Common myeloid progenitor, CD34-positive (primary cell): Measurements from ENCODE around the gene BRCA1.

Experiments
- CTCF ChIA-PET: fragments of 350-600 bp; sonication (Branson Sonifier 250); formaldehyde crosslinking; loops from one replicate; lab custom pipeline; 2021; ENCODE audit warnings: antibody characterized with exemption; lab: Charles Lee
- POLR2A ChIA-PET: fragments of 350-600 bp; sonication (Branson Sonifier 250); formaldehyde crosslinking; loops from one replicate; lab custom pipeline; 2021; ENCODE audit warnings: antibody characterized with exemption; lab: Charles Lee
- DNase-seq, 3 donors: peaks; one replicate each; pipeline versions ENCODE4 v3.0.0 to v3.0.0-alpha.2; 2013
- H3K27ac ChIP-seq, 2 experiments: 1 replicate in 1 of 2; 2 replicates in 1 of 2; pipeline ENCODE4 v1.7.0; 2013; ENCODE audit warnings: inconsistent platforms in 2 of 2, low read length in 2 of 2, mild to moderate bottlenecking in 2 of 2, low read depth in 1 of 2, moderate library complexity in 1 of 2; ENCODE audit not compliant: severe bottlenecking in 2 of 2, insufficient read depth in 1 of 2, poor library complexity in 1 of 2
- H3K27me3 ChIP-seq, 5 experiments: replicated peaks in 2 of 5; 1 replicate in 3 of 5; 2 replicates in 2 of 5; pipeline versions ENCODE4 v1.6.1 to v1.7.0; 2013; ENCODE audit warnings: low read length in 4 of 5, mild to moderate bottlenecking in 2 of 5, moderate library complexity in 2 of 5, inconsistent platforms in 1 of 5; ENCODE audit not compliant: insufficient read depth in 5 of 5, control insufficient read depth in 4 of 5
- H3K36me3 ChIP-seq, 4 experiments: 1 replicate in 2 of 4; 2 replicates in 2 of 4; pipeline versions ENCODE4 v1.6.1 to v1.7.0; 2013; ENCODE audit warnings: low read length in 3 of 4, control low read depth in 1 of 4, mild to moderate bottlenecking in 1 of 4; ENCODE audit not compliant: control insufficient read depth in 4 of 4, insufficient read depth in 4 of 4
- H3K4me1 ChIP-seq, 4 experiments: 1 replicate in 3 of 4; 2 replicates in 1 of 4; pipeline versions ENCODE4 v1.6.1 to v1.7.1; 2013; ENCODE audit warnings: low read length in 3 of 4, mild to moderate bottlenecking in 3 of 4, control low read depth in 1 of 4, inconsistent platforms in 1 of 4, moderate library complexity in 1 of 4; ENCODE audit not compliant: control insufficient read depth in 4 of 4, insufficient read depth in 4 of 4; ENCODE audit errors: control extremely low read depth in 1 of 4
- H3K4me3 ChIP-seq, 7 experiments: 1 replicate in 4 of 7; 2 replicates in 3 of 7; pipeline versions ENCODE4 v1.5.1 to v1.7.0; 2013; ENCODE audit warnings: mild to moderate bottlenecking in 7 of 7, low read length in 6 of 7, moderate library complexity in 6 of 7, inconsistent platforms in 2 of 7, low read depth in 2 of 7, control low read depth in 1 of 7; ENCODE audit not compliant: insufficient read depth in 4 of 7, control insufficient read depth in 1 of 7; ENCODE audit errors: extremely low read depth in 1 of 7
- H3K9me3 ChIP-seq, 5 experiments: 1 replicate in 4 of 5; 2 replicates in 1 of 5; pipeline versions ENCODE4 v1.6.1 to v1.7.1; 2013; ENCODE audit warnings: low read length in 4 of 5, mild to moderate bottlenecking in 2 of 5, inconsistent platforms in 1 of 5, low read depth in 1 of 5, moderate library complexity in 1 of 5; ENCODE audit not compliant: control insufficient read depth in 4 of 5, insufficient read depth in 2 of 5; ENCODE audit errors: control extremely low read depth in 1 of 5
- WGBS: methylation state at CpG from one replicate; pipeline ENCODE4 v1.1.5; 2013; ENCODE audit not compliant: insufficient coverage; 5-methylcytosine and 5-hydroxymethylcytosine counted together

Gene BRCA1

DNA sequence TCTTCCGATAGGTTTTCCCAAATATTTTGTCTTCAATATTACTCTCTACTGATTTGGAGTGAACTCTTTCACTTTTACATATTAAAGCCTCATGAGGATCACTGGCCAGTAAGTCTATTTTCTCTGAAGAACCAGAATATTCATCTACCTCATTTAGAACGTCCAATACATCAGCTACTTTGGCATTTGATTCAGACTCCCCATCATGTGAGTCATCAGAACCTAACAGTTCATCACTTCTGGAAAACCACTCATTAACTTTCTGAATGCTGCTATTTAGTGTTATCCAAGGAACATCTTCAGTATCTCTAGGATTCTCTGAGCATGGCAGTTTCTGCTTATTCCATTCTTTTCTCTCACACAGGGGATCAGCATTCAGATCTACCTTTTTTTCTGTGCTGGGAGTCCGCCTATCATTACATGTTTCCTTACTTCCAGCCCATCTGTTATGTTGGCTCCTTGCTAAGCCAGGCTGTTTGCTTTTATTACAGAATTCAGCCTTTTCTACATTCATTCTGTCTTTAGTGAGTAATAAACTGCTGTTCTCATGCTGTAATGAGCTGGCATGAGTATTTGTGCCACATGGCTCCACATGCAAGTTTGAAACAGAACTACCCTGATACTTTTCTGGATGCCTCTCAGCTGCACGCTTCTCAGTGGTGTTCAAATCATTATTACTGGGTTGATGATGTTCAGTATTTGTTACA is 30.9 kb downstream of the BRCA1 start:
- peaks cover 12 to 75% (median 27%) of the 10 kb centered on the region in 4 experiments for H3K36me3 ChIP-seq
- no peak for DNase-seq
- H3K4me1 ChIP-seq: no peaks in the 10 kb centered on the region
- ChIA-PET CTCF (no interaction called here), POLR2A (no interaction called here)
- no peak overlapping the region for H3K4me3 ChIP-seq
- H3K27ac ChIP-seq: no peak overlapping the region
- WGBS: 100% methylated on average over 2 of the region's 4 CpGs
- no peaks in the 10 kb centered on the region for H3K9me3 ChIP-seq
- no peaks in the 10 kb centered on the region for H3K27me3 ChIP-seq

DNA sequence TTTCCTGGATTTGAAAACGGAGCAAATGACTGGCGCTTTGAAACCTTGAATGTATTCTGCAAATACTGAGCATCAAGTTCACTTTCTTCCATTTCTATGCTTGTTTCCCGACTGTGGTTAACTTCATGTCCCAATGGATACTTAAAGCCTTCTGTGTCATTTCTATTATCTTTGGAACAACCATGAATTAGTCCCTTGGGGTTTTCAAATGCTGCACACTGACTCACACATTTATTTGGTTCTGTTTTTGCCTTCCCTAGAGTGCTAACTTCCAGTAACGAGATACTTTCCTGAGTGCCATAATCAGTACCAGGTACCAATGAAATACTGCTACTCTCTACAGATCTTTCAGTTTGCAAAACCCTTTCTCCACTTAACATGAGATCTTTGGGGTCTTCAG is 32.3 kb downstream of the BRCA1 start:
- WGBS: 71% methylated on average over 4 of the region's 4 CpGs
- no peak for DNase-seq
- H3K27ac ChIP-seq: no peak overlapping the region
- ChIA-PET CTCF (no interaction called here), POLR2A (no interaction called here)
- H3K36me3 ChIP-seq: peaks cover 10 to 80% (median 27%) of the 10 kb centered on the region in 4 experiments
- no peak overlapping the region for H3K4me3 ChIP-seq
- H3K27me3 ChIP-seq: no peaks in the 10 kb centered on the region
- no peaks in the 10 kb centered on the region for H3K4me1 ChIP-seq
- no peaks in the 10 kb centered on the region for H3K9me3 ChIP-seq

DNA sequence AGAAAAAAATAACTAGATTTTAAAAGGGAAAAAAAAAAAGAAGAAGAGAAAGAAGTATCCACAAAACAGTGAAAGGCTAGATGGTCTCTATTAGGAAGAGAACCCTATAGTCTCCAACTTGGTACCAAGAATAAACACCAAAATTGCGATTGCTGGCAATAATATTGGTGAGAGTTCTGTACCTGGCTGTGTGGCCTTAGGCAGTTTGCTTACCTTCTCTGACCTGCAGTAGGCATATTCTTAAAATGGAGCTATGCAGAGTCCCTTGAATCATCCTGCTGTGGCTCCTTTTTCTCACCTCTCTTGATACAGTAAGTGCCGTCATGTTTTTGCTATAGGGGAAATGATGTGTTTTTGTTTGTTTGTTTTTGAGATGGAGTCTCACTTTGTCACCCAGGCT is 35.1 kb downstream of the BRCA1 start:
- CTCF ChIA-PET: no interaction called here
- DNase-seq: no peak
- H3K4me3 ChIP-seq: no peak overlapping the region
- no peak overlapping the region for H3K27ac ChIP-seq
- H3K9me3 ChIP-seq: no peaks in the 10 kb centered on the region
- peaks cover 9 to 74% (median 24%) of the 10 kb centered on the region in 4 experiments for H3K36me3 ChIP-seq
- POLR2A ChIA-PET: no interaction called here
- no peaks in the 10 kb centered on the region for H3K4me1 ChIP-seq
- WGBS: no CpG with 5 or more reads among the region's 2 CpGs
- H3K27me3 ChIP-seq: no peaks in the 10 kb centered on the region

DNA sequence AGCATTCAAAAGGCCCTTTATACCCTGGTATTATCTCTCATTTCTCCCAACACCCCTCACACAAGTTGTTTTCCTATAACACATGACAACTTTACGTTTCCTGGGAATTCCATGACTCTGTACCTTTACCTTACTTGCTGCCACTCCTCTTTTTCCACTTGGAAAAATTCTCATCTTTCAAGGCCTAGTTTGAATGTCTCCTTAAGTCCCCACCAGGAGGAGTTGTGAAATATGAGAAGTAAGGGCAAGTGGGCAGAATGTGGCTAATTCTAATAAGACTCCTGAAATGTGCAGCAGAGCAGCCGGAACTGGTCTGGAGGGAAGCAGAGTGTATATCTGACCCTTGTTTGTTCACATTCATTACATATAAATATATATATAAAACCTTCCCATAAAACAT is 39.7 kb downstream of the BRCA1 start:
- Histone ChIP-seq H3K27me3 (no peaks in the 10 kb centered on the region), H3K4me1 (no peaks in the 10 kb centered on the region), H3K27ac (no peak overlapping the region), H3K36me3 (peaks cover 2 to 59% (median 14%) of the 10 kb centered on the region in 4 experiments), H3K4me3 (no peak overlapping the region), H3K9me3 (no peaks in the 10 kb centered on the region)
- POLR2A ChIA-PET: no interaction called here
- CTCF ChIA-PET: interaction anchor here (0.9 kb wide), 1 partner anchor 29 kb away, joined by 3 read pairs; no protein-coding TSS in a partner anchor
- WGBS: 100% methylated on average over 1 of the region's 2 CpGs
- DNase-seq: peak; percentile 3 to 7 (median 4)

DNA sequence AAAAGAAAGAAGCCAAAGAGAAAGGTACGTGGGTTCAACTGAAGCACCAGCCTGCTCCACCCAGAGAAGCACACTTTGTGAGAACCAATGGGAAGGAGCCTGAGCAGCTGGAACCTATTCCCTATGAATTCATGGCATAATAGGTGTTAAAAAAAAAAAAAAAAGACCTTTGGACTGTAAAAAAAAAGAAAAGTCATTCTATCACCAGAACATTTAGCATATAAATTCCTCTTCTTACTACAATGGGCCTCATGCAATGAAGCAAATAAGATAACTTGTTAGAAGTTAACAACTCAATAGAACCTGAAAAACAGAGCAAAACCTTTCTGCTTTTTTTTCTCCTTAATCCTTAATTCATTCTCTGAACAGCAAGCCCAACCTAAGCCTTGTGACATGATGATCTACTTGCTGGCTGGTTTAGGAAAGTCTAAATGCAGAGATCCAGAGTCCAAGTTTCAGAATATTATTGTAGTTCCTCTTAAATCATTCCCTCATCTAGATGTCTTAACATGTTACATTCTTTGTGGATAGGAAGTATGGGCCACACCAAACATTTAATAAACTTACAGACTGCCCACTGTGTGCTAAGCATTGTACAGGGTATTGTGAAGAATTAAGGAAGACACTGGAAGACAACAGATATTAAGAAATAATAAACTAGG is 45.4 kb downstream of the BRCA1 start:
- no CpG with 5 or more reads among the region's 1 CpG for WGBS
- Histone ChIP-seq H3K36me3 (peaks cover 3 to 35% (median 19%) of the 10 kb centered on the region in 4 experiments), H3K27ac (no peak overlapping the region), H3K4me3 (no peak overlapping the region), H3K27me3 (no peaks in the 10 kb centered on the region), H3K4me1 (no peaks in the 10 kb centered on the region), H3K9me3 (no peaks in the 10 kb centered on the region)
- POLR2A ChIA-PET: no interaction called here
- CTCF ChIA-PET: interaction anchor here (1.3 kb wide), 1 partner anchor 9 kb away, joined by 3 read pairs; no protein-coding TSS in a partner anchor
- no peak for DNase-seq

DNA sequence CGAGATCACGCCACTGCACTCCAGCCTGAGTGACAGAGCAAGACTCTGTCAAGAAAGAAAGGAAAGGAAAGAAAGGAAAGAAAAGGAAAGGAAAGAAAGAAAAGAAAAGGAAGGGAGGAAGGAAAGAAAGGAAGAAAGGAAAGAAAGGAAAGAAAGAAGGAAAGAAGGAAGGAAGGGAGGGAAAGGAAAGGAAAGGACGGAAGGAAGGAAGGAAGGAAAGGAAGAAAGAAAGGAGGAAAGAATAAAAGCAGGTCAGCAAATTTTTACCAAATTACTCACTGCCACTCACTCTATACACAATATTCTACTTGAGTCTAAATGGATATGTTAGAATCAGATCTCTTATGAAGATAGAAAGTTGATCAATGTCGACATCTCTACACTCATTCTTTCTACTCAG is 50.3 kb downstream of the BRCA1 start:
- Histone ChIP-seq H3K9me3 (no peaks in the 10 kb centered on the region), H3K36me3 (peaks cover 8 to 32% (median 22%) of the 10 kb centered on the region in 4 experiments), H3K27ac (peak overlapping the region in 1 of 2 experiments; percentile 1), H3K4me1 (no peaks in the 10 kb centered on the region), H3K27me3 (no peaks in the 10 kb centered on the region), H3K4me3 (no peak overlapping the region)
- ChIA-PET CTCF (interaction anchor here (1.1 kb wide), 1 partner anchor 32 kb away, joined by 4 read pairs; no protein-coding TSS in a partner anchor), POLR2A (interaction anchor here (0.6 kb wide), 1 partner anchor 15 kb away, joined by 3 read pairs; no protein-coding TSS in a partner anchor)
- WGBS: 100% methylated on average over 2 of the region's 4 CpGs
- no peak for DNase-seq

DNA sequence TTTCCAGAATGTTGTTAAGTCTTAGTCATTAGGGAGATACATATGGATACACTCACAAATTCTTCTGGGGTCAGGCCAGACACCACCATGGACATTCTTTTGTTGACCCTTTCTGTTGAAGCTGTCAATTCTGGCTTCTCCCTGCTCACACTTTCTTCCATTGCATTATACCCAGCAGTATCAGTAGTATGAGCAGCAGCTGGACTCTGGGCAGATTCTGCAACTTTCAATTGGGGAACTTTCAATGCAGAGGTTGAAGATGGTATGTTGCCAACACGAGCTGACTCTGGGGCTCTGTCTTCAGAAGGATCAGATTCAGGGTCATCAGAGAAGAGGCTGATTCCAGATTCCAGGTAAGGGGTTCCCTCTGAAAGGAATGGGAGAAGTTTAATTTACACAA is 54.3 kb downstream of the BRCA1 start:
- peaks cover 8 to 53% (median 18%) of the 10 kb centered on the region in 4 experiments for H3K36me3 ChIP-seq
- no peaks in the 10 kb centered on the region for H3K9me3 ChIP-seq
- no peaks in the 10 kb centered on the region for H3K4me1 ChIP-seq
- 100% methylated on average over 1 of the region's 1 CpG for WGBS
- POLR2A ChIA-PET: no interaction called here
- H3K27ac ChIP-seq: no peak overlapping the region
- CTCF ChIA-PET: interaction anchor here (0.8 to 1.3 kb wide), 2 partner anchors 11 to 18 kb away, joined by 3 to 5 read pairs; no protein-coding TSS in a partner anchor
- no peak for DNase-seq
- no peak overlapping the region for H3K4me3 ChIP-seq
- H3K27me3 ChIP-seq: no peaks in the 10 kb centered on the region
